ENCODE results near the gene HEXIM2. TPM values are rescaled to one million over a fixed set of nuclear protein-coding genes. Genes with fewer than 3 reads are reported as not detected.

HEXIM2 gene
- total and polyA plus RNA-seq, 2 experiments from 2014 or later = 17.6 to 22.3 TPM

DNA sequence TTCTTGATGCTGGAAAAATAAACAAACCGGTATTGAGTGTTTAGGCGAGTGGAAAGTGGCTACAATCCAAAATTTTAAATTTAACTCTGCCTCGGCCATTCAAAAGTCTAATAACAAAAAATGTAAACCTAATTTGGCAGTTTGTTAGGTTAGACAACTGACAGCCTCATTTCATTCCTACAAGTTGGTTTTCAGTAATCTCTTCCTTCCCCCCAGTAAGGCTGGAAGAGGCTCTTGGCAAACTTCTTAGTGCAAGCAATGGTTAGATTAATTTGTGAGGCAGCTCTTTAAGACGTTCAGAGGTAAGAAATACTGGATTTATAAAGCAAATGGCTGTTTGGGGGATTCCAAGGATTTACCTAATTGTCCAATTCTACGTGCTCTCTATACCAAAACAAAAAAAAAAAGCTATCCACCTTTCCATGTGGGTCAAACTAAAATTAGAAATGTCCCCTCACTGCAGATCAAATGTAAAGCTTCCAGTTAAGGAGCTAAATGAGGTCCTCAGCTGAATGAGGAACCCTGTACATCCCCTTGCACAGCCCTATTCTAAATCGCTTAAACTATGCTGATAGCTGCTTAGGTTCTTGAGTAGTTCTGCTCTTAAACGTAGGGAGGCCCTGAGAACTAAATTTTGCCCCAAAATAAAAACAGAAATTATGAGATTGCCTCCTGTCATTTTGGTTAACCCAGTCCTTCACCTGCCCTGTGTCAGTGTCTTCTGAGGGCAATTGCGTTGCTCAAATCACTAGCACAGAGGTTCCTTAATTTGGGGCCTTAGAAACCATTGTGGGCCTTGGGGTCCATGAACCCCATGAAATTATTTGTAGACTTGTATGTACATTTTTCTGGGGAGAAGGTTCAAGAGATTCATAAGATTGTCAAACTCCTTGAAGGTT is 10.5 kb upstream of the HEXIM2 start:
- H3K36me3 ChIP-seq = no peaks in the 10 kb centered on the region
- DNase-seq (ENCODE audit: low read depth in 1 of 2, low spot score in 1 of 2) = no peak
- no peaks in the 10 kb centered on the region for H3K27me3 ChIP-seq
- peak overlapping the region; percentile 88 for H3K27ac ChIP-seq
- TF ChIP-seq, protein P1, sequence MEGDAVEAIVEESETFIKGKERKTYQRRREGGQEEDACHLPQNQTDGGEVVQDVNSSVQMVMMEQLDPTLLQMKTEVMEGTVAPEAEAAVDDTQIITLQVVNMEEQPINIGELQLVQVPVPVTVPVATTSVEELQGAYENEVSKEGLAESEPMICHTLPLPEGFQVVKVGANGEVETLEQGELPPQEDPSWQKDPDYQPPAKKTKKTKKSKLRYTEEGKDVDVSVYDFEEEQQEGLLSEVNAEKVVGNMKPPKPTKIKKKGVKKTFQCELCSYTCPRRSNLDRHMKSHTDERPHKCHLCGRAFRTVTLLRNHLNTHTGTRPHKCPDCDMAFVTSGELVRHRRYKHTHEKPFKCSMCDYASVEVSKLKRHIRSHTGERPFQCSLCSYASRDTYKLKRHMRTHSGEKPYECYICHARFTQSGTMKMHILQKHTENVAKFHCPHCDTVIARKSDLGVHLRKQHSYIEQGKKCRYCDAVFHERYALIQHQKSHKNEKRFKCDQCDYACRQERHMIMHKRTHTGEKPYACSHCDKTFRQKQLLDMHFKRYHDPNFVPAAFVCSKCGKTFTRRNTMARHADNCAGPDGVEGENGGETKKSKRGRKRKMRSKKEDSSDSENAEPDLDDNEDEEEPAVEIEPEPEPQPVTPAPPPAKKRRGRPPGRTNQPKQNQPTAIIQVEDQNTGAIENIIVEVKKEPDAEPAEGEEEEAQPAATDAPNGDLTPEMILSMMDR (IDR thresholded peaks at IDR 0.05; ENCODE audit: low read depth, low read length) = no peak
- H3K4me3 ChIP-seq = peak overlapping the region; percentile 66
- H3K9me3 ChIP-seq (ENCODE audit: low read depth) = no peaks in the 10 kb centered on the region
- peaks cover 13% of the 10 kb centered on the region for H3K4me1 ChIP-seq (ENCODE audit: low read depth)

DNA sequence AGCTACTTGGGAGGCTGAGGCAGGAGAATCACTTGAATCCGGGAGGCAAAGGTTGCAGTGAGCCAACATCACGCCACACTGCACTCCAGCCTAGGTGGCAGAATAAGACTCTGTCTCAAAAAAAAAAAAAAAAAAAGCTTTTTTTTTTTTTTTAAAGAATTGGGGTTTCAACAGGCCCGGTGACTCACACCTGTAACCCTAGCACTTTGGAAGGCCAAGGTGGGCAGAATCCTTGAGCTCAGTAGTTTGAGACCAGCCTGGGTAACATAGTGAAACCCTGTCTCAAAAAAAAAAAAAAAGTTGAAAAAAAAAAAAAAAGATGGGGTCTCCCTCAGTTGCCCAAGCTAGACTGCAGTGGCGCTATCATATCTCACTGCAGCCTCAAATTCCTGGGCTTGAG is 6.6 kb upstream of the HEXIM2 start:
- H3K4me3 ChIP-seq = no peak overlapping the region
- H3K27me3 ChIP-seq = no peaks in the 10 kb centered on the region
- peak overlapping the region; percentile 81 for H3K27ac ChIP-seq
- H3K9me3 ChIP-seq (ENCODE audit: low read depth) = no peaks in the 10 kb centered on the region
- TF ChIP-seq, protein P1 (IDR thresholded peaks at IDR 0.05; ENCODE audit: low read depth, low read length) = no peak
- no peak for DNase-seq (ENCODE audit: low read depth in 1 of 2, low spot score in 1 of 2)
- peaks cover 27% of the 10 kb centered on the region for H3K4me1 ChIP-seq (ENCODE audit: low read depth)
- no peaks in the 10 kb centered on the region for H3K36me3 ChIP-seq

DNA sequence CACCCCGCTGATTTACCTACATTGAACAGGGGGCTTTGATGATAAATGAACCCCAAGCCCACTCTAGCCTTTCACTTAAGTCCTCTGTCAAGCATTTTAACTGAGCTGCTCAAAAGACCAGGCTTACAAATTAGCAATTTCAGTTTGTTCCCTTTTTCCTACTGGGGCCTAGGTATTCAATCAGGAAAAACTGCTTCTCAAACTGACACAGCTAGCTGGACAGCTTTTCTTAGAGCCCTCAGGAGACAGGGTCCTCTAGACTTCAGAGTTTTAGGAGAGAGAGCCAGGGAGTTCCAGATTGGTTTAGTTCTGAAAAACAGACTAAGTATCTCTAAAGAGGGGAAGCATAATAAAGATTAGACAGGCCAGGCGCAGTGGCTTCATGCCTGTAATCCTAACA is 6.2 kb upstream of the HEXIM2 start:
- no peak for DNase-seq (ENCODE audit: low read depth in 1 of 2, low spot score in 1 of 2)
- TF ChIP-seq, protein P1 (IDR thresholded peaks at IDR 0.05; ENCODE audit: low read depth, low read length) = no peak
- Histone ChIP-seq H3K27ac (peak overlapping the region; percentile 81), H3K4me1 (ENCODE audit: low read depth) (peaks cover 29% of the 10 kb centered on the region), H3K36me3 (no peaks in the 10 kb centered on the region), H3K27me3 (no peaks in the 10 kb centered on the region), H3K9me3 (ENCODE audit: low read depth) (no peaks in the 10 kb centered on the region), H3K4me3 (no peak overlapping the region)

DNA sequence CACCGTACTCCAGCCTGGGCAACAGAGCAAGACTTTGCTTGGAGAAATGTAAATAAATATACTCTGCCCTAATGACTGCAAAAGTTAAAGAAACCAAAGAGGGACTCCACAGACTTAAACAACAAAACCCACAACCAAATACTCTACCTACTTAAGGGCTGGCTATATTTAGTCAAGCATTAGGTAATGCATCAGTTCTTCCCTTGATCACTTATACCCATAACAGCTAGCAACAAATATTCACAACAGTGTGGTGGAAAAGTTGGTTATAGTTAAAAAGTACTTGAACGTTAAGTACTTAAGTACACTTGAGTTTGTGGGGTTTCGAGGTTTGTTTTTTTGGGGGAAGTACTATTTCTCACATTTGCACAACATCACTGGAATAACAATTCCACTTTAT is 5.4 kb upstream of the HEXIM2 start:
- Histone ChIP-seq H3K9me3 (ENCODE audit: low read depth) (no peaks in the 10 kb centered on the region), H3K4me1 (ENCODE audit: low read depth) (peaks cover 29% of the 10 kb centered on the region), H3K4me3 (no peak overlapping the region), H3K27me3 (no peaks in the 10 kb centered on the region), H3K36me3 (no peaks in the 10 kb centered on the region), H3K27ac (peak overlapping the region; percentile 81)
- DNase-seq (ENCODE audit: low read depth in 1 of 2, low spot score in 1 of 2) = no peak
- TF ChIP-seq, protein P1 (IDR thresholded peaks at IDR 0.05; ENCODE audit: low read depth, low read length) = no peak

DNA sequence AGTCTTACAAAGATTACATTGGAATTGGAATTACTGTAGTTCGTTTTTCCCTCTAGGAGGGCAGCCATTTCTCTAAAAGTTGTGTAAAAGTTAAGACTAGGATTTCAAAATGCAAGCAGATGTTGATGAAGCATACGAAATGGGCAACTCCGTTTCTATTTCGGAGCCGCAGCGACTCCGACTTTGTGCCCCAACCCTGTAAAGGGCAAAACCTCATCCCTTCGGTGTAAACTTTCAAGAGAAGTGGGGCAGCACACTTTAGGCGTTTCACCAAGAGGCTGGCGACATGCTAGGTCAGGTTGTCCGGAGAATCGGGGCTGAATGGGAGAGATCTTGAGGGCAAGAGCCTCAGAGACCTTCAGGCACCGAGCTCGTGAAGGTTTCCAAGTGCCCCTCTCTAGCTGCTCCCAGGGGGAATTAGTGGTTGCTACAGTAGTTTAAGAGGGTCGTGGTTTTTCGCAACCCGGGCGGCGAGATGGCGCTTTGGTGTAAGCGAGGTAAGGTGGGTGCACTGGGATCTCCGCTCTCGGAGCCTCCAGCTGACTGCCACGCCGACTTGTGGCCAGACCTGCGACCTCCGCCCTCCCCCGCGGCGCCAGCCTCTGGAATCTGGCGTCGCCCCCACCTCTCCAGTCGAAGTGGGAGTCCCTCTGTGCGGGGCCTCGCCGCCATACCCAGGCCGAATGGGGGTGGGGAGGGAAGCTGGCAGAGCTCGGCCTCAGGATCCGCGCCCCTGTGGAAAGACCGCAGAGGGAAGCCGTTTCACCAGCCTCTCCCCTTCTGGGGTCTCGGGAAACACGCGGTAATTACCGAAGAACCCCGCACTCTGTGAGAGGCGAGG is 1.0 kb upstream of the HEXIM2 start:
- Histone ChIP-seq H3K36me3 (no peaks in the 10 kb centered on the region), H3K27ac (peak overlapping the region; percentile 100), H3K4me3 (peak overlapping the region; percentile 77), H3K27me3 (no peaks in the 10 kb centered on the region), H3K9me3 (ENCODE audit: low read depth) (no peaks in the 10 kb centered on the region), H3K4me1 (ENCODE audit: low read depth) (peaks cover 17% of the 10 kb centered on the region)
- TF ChIP-seq, protein P1 (IDR thresholded peaks at IDR 0.05; ENCODE audit: low read depth, low read length) = no peak
- DNase-seq (ENCODE audit: low read depth in 1 of 2, low spot score in 1 of 2) = peak; percentile 79 to 93

Data from cardiac muscle cell (in vitro differentiated cells and primary cell).